Measurements from ENCODE around the gene ATOSA.

ATOSA gene, protein sequence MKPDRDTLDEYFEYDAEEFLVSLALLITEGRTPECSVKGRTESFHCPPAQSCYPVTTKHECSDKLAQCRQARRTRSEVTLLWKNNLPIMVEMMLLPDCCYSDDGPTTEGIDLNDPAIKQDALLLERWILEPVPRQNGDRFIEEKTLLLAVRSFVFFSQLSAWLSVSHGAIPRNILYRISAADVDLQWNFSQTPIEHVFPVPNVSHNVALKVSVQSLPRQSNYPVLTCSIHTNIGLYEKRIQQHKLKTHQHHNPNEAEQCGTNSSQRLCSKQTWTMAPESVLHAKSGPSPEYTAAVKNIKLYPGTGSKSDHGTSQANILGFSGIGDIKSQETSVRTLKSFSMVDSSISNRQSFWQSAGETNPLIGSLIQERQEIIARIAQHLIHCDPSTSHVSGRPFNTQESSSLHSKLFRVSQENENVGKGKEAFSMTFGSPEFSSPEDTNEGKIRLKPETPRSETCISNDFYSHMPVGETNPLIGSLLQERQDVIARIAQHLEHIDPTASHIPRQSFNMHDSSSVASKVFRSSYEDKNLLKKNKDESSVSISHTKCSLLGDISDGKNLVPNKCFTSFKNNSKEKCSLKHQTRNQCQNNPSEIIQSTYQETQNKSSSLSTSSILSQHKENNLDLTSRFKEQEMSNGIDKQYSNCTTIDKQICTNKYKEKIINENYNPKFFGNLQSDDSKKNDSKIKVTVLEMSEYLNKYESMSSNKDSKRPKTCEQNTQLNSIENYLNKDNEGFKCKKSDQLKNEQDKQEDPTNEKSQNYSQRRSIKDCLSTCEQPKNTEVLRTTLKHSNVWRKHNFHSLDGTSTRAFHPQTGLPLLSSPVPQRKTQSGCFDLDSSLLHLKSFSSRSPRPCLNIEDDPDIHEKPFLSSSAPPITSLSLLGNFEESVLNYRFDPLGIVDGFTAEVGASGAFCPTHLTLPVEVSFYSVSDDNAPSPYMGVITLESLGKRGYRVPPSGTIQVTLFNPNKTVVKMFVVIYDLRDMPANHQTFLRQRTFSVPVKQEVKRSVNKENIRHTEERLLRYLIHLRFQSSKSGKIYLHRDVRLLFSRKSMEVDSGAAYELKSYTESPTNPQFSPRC

DNA sequence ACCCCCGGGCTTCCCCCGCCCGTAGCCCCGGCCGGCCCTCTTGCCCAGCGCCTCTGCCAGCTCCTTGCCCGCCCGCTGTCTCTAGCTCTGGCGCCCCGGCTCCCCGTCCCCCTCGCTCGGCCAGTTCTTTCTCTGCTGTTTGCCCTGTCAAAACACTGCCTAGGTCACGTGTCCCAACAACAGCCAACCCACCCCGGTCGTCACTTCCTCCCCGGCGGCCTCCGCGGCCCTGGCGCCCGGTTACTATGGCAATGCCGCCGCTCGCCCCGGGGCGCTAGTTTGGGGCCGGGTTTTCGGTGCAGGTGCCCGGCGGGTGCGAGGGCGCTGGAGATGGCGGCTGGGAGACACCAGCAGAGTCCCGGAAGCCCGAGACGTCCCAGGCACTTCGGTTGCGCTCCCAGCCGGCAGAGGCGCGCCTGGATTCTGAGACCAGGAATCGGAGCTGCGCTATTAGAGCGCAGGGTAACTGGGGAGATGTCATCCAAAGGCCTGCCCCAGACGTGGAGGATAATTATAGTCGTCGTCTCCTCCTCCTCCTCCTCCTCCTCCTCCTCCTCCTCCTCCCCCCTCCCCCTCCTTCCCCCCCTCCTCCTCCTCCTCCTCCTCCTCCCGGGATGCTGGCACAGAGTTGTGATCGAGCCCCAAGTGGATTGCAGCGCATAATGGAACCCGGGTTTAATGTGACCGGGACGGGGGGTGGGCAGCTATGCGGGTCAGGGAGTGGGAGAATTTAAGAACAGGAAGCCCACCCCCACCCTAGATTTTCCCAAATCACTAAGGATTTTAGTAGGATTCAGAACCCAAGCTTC, at the start of gene ATOSA:
ATOSA (minus strand) TSS at position 157 of the 809 bp plus-strand sequence. CDS start 1,367 bp downstream, outside the sequence.
- Mint-ChIP-seq H3K27me3 (no peaks in the 10 kb centered on the region), H3K4me3 (peak within 1 kb of the TSS; percentile 96), H3K9me3 (no peaks in the 10 kb centered on the region), H3K36me3 (peaks cover 15% of the 10 kb centered on the region), H3K4me1 (peaks cover 45% of the 10 kb centered on the region), H3K27ac (peak within 1 kb of the TSS; percentile 98)
- ATAC-seq, result peak; percentile 93

DNA sequence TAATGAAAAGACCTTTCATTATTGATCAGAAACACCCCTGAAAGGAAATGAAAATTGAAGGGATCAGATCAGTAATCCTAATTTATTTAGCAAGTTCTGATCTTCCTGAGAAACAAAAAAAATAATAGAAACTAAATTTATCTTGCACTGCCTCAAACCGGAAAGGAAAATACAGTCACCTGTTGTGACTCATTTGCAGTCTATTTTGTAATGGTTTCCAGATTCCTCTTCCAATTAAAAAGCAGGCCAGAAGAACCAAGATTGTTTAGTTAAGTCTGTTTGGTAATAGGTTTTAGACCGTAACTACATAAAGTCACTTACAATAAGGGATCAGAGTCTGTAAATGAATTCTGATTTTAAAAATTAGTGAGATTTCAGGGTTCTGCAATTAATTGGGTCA, 49.7 kb upstream of the ATOSA start:
- H3K36me3 Mint-ChIP-seq, result no peaks in the 10 kb centered on the region
- H3K27ac Mint-ChIP-seq, result peak overlapping the region; percentile 89
- H3K4me3 Mint-ChIP-seq, result no peak overlapping the region
- no peaks in the 10 kb centered on the region for H3K27me3 Mint-ChIP-seq
- ATAC-seq, result no peak
- no peaks in the 10 kb centered on the region for H3K9me3 Mint-ChIP-seq
- H3K4me1 Mint-ChIP-seq, result peaks cover 20% of the 10 kb centered on the region

DNA sequence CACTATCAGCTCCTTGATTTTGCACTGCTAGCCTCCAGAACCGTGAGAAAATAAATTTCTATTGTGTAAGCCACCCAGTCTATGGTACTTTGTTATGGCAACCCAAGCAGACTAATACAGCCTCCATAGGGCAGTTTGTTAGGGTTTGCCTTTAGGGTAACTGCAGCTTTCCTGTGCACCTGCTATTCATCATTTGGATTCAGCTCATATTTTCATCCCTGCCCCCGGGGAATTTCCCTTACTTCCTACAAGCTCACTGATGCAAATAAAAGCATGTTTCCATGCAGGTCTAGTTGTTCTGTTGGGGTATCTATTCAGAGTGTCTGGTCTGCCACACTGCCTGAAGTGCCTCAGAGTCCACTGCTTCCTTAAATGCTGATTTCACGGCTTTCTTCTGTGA, 48.6 kb upstream of the ATOSA start:
- Mint-ChIP-seq H3K27ac (peak overlapping the region; percentile 89), H3K27me3 (no peaks in the 10 kb centered on the region), H3K4me1 (peaks cover 20% of the 10 kb centered on the region), H3K9me3 (no peaks in the 10 kb centered on the region), H3K4me3 (no peak overlapping the region), H3K36me3 (no peaks in the 10 kb centered on the region)
- ATAC-seq, result no peak

- ATAC-seq, result no peak
- H3K4me3 Mint-ChIP-seq, result no peak overlapping the region
- peaks cover 20% of the 10 kb centered on the region for H3K4me1 Mint-ChIP-seq
- no peaks in the 10 kb centered on the region for H3K36me3 Mint-ChIP-seq
- no peak overlapping the region for H3K27ac Mint-ChIP-seq
- H3K27me3 Mint-ChIP-seq, result no peaks in the 10 kb centered on the region
- H3K9me3 Mint-ChIP-seq, result no peaks in the 10 kb centered on the region
These were observed 47.0 kb upstream of the ATOSA start for GRCh38 chr15:52726195-52726594.

DNA sequence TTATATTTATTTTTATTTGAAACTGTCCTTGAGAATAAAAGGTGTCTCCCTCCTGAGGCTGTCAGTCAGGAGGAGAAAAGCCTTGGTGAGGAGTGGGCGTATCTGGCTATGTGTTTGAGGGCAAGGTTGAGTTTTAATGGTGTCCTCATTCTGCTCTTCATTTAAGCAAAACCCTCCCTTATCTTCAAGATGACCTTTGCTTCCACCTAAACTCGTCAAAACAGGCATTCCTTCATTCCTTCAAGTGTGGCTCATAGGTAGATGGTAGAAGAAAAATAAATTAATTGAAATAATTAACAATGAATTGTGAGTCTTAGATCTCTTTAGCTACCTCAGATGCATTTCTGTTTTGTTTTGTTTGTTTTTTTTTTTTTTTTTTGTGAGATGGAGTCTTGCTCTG, 39.4 kb upstream of the ATOSA start:
- Mint-ChIP-seq H3K9me3 (no peaks in the 10 kb centered on the region), H3K27ac (no peak overlapping the region), H3K4me1 (peaks cover 17% of the 10 kb centered on the region), H3K4me3 (no peak overlapping the region), H3K27me3 (no peaks in the 10 kb centered on the region), H3K36me3 (no peaks in the 10 kb centered on the region)
- ATAC-seq, result no peak

DNA sequence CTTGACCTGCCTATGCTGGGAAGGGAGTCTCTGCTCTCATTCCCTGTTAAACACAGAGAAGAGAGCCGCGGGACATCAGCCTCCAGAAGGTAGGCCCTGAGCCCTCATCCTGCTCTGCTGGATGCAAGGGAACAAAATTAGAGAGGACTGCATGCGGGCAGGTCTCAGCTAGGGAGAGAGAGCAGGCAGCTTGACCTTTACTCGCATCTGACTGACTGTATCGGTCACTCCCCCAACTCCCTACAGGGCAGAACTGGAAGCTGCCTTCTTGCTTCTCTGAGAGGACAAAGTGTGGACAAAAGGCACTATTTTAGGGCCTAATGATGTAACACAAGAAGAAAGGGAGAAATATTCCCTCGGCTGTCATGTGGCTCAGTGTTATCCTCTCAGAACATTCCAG, 38.7 kb upstream of the ATOSA start:
- Mint-ChIP-seq H3K9me3 (no peaks in the 10 kb centered on the region), H3K4me1 (peaks cover 17% of the 10 kb centered on the region), H3K4me3 (no peak overlapping the region), H3K36me3 (no peaks in the 10 kb centered on the region), H3K27me3 (no peaks in the 10 kb centered on the region), H3K27ac (peak overlapping the region; percentile 44)
- no peak for ATAC-seq

GRCh38 chr15:52717481-52717880, 38.3 kb upstream of the ATOSA start:
- Mint-ChIP-seq H3K36me3 (no peaks in the 10 kb centered on the region), H3K4me1 (peaks cover 17% of the 10 kb centered on the region), H3K27ac (peak overlapping the region; percentile 44), H3K4me3 (no peak overlapping the region), H3K27me3 (no peaks in the 10 kb centered on the region), H3K9me3 (no peaks in the 10 kb centered on the region)
- ATAC-seq, result no peak

DNA sequence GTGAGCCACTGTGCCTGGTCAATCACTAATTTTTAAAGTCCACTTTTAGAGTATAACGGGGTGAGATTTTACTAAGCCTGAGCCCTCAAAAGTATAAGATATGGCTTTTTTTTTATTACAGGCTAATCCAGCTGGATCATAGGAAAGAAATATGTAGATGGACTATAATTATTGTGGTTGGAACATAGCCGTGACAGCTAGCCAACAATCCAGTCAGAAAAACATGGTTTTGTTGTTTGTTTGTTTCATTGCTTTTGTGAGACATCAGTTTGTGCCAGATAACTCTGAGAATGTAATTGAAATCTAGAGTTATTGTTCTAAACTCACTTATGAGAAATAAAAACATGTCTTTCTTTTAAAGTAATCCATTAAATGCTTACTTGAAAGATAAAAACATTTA, 37.3 kb upstream of the ATOSA start:
- Mint-ChIP-seq H3K4me3 (no peak overlapping the region), H3K27me3 (no peaks in the 10 kb centered on the region), H3K9me3 (no peaks in the 10 kb centered on the region), H3K27ac (no peak overlapping the region), H3K4me1 (peaks cover 17% of the 10 kb centered on the region), H3K36me3 (no peaks in the 10 kb centered on the region)
- ATAC-seq, result no peak

DNA sequence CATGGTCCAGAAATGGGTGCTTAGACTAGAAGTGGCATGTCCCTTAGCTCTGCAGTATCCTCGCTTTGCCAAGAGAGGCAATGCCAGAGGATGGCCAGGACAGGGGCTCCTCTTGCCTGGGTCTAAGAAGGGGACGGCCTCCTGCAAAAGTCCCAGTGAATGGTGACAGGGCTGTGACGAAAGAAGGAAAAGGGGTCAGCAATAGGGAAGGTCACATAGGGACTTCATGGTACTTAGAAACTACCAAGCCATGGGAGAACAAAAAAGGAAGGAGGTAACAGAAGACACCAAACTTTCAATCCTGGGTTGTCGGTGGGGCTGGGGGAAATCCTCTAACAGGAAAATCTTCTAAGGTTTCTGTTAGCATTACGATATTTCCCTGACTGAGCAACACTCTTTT, 36.2 kb upstream of the ATOSA start:
- peak overlapping the region; percentile 43 for H3K27ac Mint-ChIP-seq
- no peak for ATAC-seq
- H3K36me3 Mint-ChIP-seq, result no peaks in the 10 kb centered on the region

GRCh38 chr15:52714968-52715367, 35.8 kb upstream of the ATOSA start:
- no peaks in the 10 kb centered on the region for H3K36me3 Mint-ChIP-seq
- no peaks in the 10 kb centered on the region for H3K9me3 Mint-ChIP-seq
- peak overlapping the region; percentile 43 for H3K27ac Mint-ChIP-seq
- H3K4me1 Mint-ChIP-seq, result peaks cover 25% of the 10 kb centered on the region
- no peak overlapping the region for H3K4me3 Mint-ChIP-seq
- peak; percentile 43 for ATAC-seq
- no peaks in the 10 kb centered on the region for H3K27me3 Mint-ChIP-seq

More for the DNA sequence above, 36.2 kb upstream of the ATOSA start:
- H3K4me3 Mint-ChIP-seq, result no peak overlapping the region
- no peaks in the 10 kb centered on the region for H3K9me3 Mint-ChIP-seq
- H3K27me3 Mint-ChIP-seq, result no peaks in the 10 kb centered on the region
- H3K4me1 Mint-ChIP-seq, result peaks cover 22% of the 10 kb centered on the region

- Mint-ChIP-seq H3K4me3 (peak overlapping the region; percentile 2), H3K9me3 (no peaks in the 10 kb centered on the region), H3K27me3 (no peaks in the 10 kb centered on the region), H3K27ac (peak overlapping the region; percentile 85), H3K36me3 (no peaks in the 10 kb centered on the region), H3K4me1 (peaks cover 57% of the 10 kb centered on the region)
- ATAC-seq, result no peak
These were observed 31.7 kb upstream of the ATOSA start for GRCh38 chr15:52710708-52711389.

GRCh38 chr15:52710050-52710707, 31.0 kb upstream of the ATOSA start:
- peak overlapping the region; percentile 85 for H3K27ac Mint-ChIP-seq
- peaks cover 58% of the 10 kb centered on the region for H3K4me1 Mint-ChIP-seq
- H3K4me3 Mint-ChIP-seq, result peak overlapping the region; percentile 26
- no peaks in the 10 kb centered on the region for H3K36me3 Mint-ChIP-seq
- peak; percentile 69 for ATAC-seq
- H3K9me3 Mint-ChIP-seq, result no peaks in the 10 kb centered on the region
- H3K27me3 Mint-ChIP-seq, result no peaks in the 10 kb centered on the region

GRCh38 chr15:52709187-52709981, 30.2 kb upstream of the ATOSA start:
- no peaks in the 10 kb centered on the region for H3K9me3 Mint-ChIP-seq
- peaks cover 58% of the 10 kb centered on the region for H3K4me1 Mint-ChIP-seq
- H3K36me3 Mint-ChIP-seq, result no peaks in the 10 kb centered on the region
- H3K4me3 Mint-ChIP-seq, result peak overlapping the region; percentile 92
- ATAC-seq, result peak; percentile 99
- H3K27ac Mint-ChIP-seq, result peak overlapping the region; percentile 85
- H3K27me3 Mint-ChIP-seq, result no peaks in the 10 kb centered on the region

Measured in stimulated activated memory B cell treated with anti-CD40 and anti-IgM and Interleukin-4, amounts not matched to agents 10 μg/mL and 1 μg/mL and 100 μg/mL, for 72 hours (primary cell).